Stimulated activated CD4-positive, alpha-beta T cell treated with anti-CD3 and anti-CD28 coated beads, Interleukin-4, amount 100 ng/mL, for 24 hours (primary cell): ENCODE results near the gene OAF.
A peak's percentile ranks its signal among the peaks of the same experiment; 100 is the strongest.
"Not testable (repeated sequence)": the region's sequence is repeated elsewhere in the genome, so short reads cannot be mapped to it uniquely, and the experiment has no call there.

Experiments used
- DNase-seq: peaks from one replicate; pipeline ENCODE4 v3.0.0-alpha.2; 2020

OAF gene

DNA sequence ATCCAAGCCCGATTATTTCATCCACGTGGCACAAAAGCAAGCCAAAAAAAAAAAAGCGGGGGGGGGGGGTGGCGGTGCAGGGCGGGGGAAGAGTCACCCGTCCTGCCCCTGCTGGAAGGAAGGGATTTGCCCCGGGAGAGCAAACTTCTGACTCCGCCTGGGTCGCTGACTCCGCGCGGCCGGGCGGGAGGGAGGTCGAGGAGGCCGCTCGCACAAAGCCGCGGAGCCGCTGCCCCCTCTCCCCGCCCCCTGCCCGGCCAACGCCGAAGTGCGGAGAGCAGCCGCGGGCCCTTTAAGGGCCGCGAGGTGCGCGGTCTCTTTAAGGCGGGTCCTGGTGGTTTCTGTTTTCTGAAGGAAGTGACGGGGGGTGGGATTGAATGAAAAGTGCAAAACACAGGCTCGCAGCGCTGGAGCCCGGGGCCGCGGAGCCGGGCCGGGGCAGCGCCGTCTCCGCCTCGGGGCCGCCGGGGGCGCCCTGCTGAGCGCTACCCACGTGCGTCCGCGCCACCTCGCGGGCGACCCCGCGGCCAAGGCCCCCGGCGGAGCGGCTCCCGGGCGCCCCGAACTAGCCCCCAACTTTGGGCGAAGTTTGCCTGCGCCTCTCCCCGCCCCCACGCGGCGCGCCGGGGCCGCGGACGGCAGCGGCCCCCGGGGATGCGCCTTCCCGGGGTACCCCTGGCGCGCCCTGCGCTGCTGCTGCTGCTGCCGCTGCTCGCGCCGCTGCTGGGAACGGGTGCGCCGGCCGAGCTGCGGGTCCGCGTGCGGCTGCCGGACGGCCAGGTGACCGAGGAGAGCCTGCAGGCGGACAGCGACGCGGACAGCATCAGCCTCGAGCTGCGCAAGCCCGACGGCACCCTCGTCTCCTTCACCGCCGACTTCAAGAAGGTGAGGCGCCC lies at the start of gene OAF:
Gene OAF, plus strand, starts transcription at position 407 of the 896 bp plus-strand sequence. Its CDS starts 248 bp downstream, at position 655.
- peak; percentile 60 for DNase-seq

- DNase-seq, result no peak
Observed at GRCh38 chr11:120167659-120168058, 43.2 kb upstream of the OAF start.

- DNase-seq, result no peak
Observed at GRCh38 chr11:120168108-120168959, 42.5 kb upstream of the OAF start.

DNA sequence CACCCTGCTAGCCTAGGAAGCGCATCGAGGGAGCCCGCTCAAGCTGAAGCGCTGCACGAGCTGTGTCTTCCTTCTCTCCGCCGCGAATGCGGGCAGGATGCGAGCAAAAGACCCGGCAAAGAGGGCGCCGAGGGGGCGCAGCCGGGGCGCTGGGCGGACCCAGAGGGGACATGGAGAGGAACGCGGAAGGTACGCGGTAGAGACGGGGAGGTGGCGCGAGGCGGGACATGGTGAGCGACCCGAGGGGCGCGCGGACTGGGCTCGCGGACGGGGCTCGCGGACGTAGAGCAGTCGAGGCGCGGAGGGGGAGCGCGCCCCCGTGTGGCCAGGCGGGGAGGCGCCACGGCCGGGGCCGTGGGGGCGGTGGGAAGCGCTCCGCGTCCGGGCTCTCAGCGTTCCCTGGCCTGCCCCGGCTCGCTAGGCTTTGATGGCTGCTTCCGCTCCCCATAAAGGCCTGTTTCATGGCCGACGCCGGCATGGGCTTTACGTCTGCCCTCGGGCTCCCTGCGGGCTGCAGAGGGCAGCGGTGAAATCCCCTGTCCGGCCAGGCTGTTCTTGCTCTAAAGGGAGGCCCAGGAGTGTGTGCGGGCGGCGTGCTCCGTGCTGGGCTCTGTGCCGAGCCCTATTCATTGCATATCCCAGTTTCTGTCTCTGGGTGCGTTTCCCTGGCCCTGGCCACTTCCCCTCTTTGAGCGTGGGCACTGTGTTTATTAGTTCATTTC lies 41.7 kb upstream of the OAF start:
- DNase-seq, result peak; percentile 56

DNA sequence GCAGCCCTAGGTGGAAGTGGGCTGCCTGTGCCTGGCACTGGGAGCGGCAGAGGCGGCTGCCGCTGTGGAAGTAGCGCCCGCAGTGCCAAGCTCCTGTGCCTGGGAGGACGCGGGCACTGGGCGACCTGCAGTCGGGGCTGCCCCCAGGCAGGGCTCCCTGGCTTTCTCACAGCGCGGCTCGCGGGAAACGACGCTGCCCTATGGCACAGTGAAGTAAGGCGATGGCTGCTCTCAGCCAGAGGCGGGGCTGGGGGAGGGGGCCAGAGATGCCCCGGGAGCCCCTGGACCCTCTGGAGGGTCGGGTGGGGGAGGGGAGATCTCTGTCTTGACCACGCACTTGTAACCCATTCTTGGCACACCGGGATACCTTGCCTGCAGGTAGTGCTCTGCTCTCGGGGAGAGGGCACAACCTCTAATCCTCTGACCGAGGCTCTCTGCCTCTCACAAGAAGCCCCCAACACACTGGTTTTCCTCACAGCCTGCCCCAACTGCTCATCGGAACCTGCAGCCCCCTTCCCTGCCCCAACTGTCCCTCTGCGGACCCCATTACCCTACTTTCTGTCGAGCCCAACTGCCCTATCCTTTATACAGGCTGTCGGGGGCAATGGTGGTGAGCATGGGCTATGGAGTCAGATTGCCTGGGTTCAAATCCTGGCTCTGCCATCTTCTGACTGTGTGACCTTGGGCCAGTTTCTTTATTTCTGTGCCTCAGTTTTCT lies 40.7 kb upstream of the OAF start:
- no peak for DNase-seq

DNA sequence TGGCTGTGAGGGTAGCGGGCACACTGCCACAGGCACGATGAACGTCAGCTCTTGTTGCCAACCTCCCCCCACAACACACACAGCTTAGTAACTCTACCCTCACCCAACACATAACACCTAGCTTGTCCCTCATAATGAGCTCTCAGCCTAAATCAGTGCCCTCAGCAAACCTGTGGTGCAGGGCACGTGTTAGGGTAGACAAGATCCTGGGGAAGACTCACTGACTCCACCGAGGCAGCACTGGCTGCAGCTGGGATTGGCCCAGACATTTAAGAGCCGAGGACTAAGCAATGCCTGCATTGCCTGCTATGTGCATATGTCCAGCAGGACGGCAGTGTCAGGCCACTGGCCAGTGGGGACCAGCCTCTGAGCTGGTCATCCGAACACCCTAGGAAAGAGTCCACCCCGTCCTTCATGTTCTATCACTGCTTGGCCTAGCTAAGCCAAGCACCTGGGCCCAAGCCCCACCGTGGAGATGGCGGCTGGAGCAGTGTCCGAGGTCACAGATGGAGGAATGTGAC lies 40.0 kb upstream of the OAF start:
- no peak for DNase-seq

DNA sequence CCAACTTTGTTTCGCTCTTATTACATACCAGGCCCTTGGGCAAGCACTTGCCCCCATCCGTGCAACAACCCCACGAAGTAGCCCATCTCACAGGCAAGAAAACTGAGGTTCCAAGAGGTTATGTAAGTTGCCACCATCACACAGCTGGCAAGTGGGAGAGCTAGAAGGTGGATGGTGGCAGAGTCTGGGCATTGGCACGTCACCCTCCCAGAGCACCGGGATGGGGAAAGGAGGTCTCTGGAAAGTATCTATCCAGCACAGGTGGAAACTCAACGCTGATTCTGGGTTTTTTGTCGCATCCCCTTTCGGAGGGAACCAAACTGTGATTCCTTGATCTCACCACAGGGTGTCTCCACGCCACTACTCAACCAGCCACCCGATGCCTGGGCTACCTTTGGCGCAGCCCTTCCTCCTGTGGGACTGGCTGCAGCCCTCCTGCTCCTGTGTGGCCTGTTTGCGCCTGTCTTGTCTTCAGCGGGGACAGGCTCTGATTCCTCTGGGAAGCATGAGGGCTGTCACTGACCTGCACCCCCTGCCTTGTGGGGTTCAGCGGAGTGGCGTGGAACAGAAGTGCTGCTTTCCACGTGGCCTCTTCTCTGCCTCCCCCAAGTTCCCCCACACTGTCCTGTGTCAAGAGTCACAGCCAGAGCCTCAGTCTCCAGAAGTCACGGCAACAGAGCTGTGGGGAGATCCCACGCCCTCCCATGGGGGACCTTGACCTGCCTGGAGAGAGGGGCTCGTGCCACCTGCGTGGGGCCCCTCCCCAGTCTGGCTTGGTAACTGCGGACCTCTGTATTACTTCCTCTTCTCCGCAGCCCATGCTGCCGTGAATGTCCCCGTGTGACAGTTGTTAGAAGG lies 38.5 kb upstream of the OAF start:
- peak; percentile 46 for DNase-seq

GRCh38 chr11:120173019-120173705 lies 37.7 kb upstream of the OAF start:
- DNase-seq, result no peak

DNA sequence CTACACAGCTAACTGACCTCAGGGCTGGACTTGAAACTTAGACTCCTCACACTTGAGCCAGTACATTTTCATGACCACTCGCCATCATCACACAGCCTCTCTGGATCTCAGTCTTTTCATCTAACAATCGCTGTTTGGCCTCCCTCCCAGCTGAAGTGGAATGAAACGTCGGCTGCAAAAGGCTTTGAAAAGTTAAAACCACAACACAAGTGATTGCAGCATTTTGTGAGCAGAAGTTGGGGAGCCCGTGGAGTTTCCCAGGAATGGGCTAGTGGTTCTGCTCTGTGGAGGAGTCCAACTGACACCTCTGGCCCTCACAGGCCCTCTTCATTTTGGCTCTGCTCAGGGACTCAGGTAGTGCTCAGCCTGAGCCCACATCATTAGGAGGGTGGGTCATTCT lies 37.0 kb upstream of the OAF start:
- DNase-seq, result no peak

DNA sequence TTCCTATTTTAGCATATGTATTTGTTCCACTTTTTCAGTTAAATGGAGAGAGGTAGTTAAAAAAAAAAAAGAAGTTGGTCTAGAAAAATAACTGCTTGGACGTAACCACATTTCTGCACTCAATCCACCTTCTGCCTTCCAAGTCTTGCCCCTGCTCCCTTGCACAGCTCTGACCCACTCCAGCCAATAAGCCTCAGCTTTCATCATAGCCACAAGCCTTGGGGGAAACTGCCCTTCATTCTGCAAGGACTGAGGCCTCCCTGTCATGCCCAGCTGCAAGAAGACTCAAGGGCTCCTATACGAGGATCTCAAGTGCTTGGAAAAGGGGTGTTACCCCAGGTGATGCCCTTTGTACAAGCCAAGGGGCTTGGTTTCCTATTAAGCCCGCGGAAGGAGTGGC lies 36.0 kb upstream of the OAF start:
- no peak for DNase-seq

GRCh38 chr11:120178561-120179056 lies 32.2 kb upstream of the OAF start:
- no peak for DNase-seq

DNA sequence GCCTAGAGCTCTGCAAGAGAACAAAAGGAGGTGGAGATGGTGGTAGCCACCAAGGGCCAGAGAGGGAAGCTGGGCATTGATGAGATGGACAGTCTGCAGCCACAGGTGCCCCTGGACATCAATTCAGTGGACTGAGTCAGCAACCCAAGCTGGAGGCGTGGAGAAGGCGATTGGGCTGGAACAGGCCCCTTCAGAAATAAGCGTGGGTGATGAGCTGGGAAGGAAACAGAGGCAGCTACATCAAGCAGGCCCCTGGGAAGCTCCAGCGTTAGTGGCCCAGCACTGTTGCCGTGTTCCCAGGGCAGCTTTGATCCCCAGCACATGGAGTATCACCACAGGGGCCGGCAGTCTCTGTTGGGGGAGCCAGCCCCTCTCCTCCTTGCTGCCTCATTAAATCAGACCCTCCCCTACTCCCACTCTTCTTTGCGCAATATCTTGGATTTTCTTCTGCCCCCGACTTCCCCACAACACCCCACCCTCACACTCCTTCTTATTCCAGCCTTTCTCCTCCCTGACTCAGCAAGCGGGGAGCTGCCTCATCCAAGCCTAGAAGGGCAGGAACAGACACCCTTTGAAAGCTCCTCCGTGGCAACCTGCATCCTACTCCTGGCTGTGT lies 31.7 kb upstream of the OAF start:
- DNase-seq, result no peak

GRCh38 chr11:120180063-120180462 lies 30.8 kb upstream of the OAF start:
- DNase-seq, result not testable (repeated sequence)

DNA sequence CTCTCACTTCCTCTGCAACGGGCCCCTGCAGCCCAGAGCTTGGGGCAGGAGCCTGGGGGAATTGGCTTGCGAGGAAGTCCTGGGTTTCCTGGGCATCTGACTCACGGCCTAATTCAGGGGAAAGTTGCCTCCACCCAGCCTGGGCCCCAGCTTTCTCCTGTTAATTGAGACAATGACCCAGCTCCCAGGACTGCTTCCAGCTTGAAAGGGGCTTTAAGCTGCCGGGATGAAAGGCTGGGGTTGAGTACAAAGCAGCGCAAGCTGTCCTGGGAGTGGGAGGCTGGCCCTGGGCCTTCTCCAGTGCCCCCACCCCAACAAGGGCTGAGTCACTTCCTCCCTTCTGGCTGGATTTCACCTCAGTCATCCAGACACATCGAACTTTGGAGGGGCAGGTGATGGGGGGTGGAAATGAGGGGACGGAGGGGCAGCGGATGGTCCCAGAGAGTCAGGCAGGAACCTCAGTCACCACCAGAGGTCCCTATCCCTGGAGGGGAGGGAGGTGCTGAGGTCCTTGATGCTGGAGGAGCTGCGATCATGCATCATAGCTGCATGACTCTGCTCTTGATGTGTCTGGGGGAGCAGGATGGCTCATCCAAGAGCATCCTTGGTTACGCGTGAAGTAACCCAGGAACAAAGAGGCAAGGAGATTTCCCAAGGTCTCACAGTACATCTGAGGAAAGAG lies 30.1 kb upstream of the OAF start:
- no peak for DNase-seq

GRCh38 chr11:120181376-120181975 lies 29.4 kb upstream of the OAF start:
- no peak for DNase-seq

GRCh38 chr11:120182372-120182771 lies 28.5 kb upstream of the OAF start:
- DNase-seq, result no peak

- DNase-seq, result no peak
Observed at GRCh38 chr11:120182790-120183491, 27.9 kb upstream of the OAF start.

GRCh38 chr11:120183701-120184141 lies 27.1 kb upstream of the OAF start:
- no peak for DNase-seq
